ENCODE measurements around the gene SOS1.

GRCh38 chr2:39158351-39158750 is 37.5 kb upstream of the SOS1 start:
- TF ChIP-seq CTCF (IDR thresholded peaks at IDR 0.05) (no peak), EZH2 (IDR thresholded peaks at IDR 0.05) (no peak)

All from neural progenitor cell (in vitro differentiated cells).